Lower leg skin (tissue), 3 donors: ENCODE results near the gene TCF7L2.

ENCODE experiments used
- POLR2A ChIP-seq, 2 donors: fragments of 450-650 bp; IDR thresholded peaks; one replicate each; pipeline ENCODE4 v1.6.1; 2016 to 2017; ENCODE audit warnings: antibody characterized with exemption in 2 of 2, mild to moderate bottlenecking in 1 of 2, moderate library complexity in 1 of 2
- TF ChIP-seq, protein P1 (sequence below), 3 donors: fragments of 450-650 bp; IDR thresholded peaks; one replicate each; pipeline ENCODE4 v1.5.1; 2016; ENCODE audit warnings: antibody characterized with exemption in 3 of 3, mild to moderate bottlenecking in 3 of 3, moderate library complexity in 2 of 3

- TF ChIP-seq, protein P1, sequence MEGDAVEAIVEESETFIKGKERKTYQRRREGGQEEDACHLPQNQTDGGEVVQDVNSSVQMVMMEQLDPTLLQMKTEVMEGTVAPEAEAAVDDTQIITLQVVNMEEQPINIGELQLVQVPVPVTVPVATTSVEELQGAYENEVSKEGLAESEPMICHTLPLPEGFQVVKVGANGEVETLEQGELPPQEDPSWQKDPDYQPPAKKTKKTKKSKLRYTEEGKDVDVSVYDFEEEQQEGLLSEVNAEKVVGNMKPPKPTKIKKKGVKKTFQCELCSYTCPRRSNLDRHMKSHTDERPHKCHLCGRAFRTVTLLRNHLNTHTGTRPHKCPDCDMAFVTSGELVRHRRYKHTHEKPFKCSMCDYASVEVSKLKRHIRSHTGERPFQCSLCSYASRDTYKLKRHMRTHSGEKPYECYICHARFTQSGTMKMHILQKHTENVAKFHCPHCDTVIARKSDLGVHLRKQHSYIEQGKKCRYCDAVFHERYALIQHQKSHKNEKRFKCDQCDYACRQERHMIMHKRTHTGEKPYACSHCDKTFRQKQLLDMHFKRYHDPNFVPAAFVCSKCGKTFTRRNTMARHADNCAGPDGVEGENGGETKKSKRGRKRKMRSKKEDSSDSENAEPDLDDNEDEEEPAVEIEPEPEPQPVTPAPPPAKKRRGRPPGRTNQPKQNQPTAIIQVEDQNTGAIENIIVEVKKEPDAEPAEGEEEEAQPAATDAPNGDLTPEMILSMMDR (IDR thresholded peaks at IDR 0.05) = no peak
- no peak for TF ChIP-seq POLR2A (IDR thresholded peaks at IDR 0.05)
Measured at GRCh38 chr10:113049881-113050280, 99.8 kb downstream of the TCF7L2 start.
